GM12873 (cell line): ENCODE measurements around the gene TMEM131.

ENCODE experiments used
- TF ChIP-seq, protein P1 (sequence below): IDR thresholded peaks from 2 replicates; pipeline ENCODE4 v1.5.1; 2012; ENCODE audit warnings: low read depth, mild to moderate bottlenecking, moderate library complexity, low read length, control low read depth; ENCODE audit not compliant: insufficient read depth; ENCODE audit errors: missing control alignments

Gene TMEM131

DNA sequence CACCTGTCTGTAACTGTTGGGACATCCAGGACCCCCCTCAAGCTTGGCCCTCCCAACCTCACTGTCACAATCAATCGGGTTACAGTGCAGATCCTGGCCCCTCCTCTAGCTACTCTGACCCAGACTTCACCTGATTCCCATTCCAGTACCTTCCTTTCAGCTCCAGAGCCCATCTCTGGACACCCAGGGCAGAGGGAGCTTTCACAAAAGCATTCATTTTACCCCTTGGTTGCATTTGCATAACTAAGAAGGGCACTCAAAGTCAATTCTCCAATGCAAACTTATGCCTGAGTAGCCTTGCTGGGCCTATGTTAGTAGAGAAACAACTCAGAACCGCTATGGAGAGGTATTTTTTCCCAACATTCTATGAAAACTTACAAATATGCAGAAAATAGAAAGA, 275.0 kb downstream of the TMEM131 start:
- TF ChIP-seq, protein P1, sequence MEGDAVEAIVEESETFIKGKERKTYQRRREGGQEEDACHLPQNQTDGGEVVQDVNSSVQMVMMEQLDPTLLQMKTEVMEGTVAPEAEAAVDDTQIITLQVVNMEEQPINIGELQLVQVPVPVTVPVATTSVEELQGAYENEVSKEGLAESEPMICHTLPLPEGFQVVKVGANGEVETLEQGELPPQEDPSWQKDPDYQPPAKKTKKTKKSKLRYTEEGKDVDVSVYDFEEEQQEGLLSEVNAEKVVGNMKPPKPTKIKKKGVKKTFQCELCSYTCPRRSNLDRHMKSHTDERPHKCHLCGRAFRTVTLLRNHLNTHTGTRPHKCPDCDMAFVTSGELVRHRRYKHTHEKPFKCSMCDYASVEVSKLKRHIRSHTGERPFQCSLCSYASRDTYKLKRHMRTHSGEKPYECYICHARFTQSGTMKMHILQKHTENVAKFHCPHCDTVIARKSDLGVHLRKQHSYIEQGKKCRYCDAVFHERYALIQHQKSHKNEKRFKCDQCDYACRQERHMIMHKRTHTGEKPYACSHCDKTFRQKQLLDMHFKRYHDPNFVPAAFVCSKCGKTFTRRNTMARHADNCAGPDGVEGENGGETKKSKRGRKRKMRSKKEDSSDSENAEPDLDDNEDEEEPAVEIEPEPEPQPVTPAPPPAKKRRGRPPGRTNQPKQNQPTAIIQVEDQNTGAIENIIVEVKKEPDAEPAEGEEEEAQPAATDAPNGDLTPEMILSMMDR: no peak

DNA sequence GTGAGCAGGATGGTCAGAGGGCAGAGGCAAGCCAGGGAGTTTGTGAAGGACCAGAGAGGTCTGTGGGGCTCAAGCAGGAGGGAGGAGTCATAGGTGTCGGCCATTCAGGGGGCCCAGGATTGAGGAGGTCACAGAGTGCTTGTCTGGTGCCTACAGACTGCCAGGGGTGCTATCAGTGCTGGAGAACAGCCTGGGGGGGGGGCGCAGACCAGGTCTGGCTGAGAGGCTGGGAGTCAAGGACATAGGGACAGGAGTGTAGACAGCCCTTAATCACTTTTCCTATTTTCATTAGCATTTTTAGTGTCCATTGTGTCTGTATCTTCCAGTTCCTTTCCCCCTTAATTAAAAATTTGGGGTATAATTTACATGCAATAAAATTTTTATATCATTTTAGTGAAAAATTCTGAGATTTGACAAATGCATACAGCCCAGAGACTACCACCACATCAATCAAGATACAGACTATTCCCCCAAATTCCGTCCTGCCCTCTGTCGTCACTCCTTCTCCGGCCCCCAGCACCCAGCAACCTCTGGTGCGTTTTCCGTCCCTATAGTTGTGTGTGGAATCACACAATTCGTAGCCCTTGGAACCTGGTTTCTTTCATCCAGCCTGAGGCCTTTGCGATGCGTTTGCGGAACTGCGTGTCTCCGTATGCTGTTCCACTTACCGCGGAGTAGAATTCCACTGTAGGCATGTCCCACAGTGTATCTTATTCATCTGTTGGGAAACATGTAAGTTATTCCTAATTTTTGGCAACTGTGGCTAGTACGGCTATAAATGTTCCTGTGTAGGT, 276.2 kb downstream of the TMEM131 start:
- TF ChIP-seq, protein P1: no peak

DNA sequence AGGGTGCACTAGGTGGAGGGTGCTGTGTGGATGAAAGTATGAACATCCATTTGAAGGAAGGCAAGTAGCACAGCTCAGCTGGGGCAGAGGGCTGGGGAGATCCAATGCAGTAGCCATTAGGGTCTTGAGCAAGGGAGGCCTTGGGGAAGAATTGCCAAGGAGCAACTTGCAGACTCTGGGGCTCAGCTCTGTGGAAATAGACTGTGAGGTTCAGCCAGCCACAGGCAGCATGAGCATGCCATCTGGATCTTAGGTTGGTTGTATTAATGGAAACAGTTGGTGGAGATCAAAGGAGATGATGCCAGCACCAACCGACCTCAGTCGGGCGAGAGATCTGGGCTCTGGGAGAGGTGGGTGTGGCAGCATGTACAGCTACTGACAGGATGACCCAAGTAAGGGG, 276.8 kb downstream of the TMEM131 start:
- TF ChIP-seq, protein P1: no peak

- TF ChIP-seq, protein P1: no peak
Measured at GRCh38 chr2:97718051-97718882, 277.5 kb downstream of the TMEM131 start.

DNA sequence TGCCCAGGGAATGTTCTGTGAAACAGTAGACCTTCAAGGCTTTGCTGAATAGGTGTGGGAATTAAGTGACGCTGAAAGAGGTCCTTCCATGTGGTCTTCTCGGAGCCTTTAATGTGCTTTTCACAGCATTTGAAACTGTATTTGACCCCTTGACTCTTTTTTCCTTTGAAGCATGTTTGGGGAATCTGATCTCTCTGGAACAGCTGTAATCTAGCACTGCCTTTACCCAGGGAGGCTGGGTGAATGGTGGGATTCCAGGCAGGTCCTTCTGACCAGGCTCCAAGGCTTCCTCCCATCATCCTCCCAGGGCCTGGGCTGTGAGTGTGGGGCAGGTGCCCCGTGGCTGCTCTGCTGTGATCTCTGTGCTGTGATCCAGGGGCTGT, 278.1 kb downstream of the TMEM131 start:
- TF ChIP-seq, protein P1: no peak

DNA sequence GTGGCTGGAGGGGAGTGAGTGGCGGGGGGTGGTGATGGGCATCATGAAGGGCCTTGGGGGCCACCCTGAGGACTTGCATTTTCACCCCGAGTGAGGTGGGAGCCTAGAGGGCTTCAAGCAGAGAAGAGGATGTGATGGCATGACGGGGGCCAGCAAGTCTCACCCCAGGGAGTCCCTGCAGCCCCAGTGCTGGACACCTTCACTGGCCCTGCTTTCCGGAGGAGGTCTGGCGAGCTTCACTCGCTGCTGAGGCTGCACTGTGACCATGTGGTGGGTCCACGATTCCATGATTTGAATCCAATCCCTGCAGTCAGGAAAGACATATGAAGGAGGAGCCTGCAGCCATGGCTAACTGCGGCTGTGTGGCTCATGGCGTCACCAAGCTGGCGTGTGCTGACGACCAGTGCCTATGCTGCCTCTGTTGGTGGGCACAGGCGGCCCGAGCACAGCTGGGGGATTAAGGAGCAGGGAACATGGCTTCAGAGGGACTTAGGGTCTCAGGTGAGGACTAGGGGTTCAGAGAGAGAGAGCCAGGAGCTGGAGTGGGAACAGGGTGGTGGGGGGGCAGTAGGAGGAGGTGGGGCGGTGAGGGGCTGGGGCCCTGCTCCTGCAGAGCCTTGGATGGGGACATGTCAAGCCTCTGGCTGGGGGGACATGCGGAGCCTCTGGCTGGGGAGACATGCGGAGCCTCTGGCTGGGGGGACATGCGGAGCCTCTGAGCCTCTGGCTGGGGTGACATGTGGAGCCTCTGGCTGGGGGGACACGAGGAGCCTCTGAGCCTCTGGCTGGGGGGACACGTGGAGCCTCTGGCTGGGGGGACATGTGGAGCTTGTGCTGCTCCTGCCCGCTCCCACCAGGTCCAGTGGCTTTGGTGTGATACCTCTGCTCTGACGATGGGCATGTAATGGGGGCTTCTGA, 278.8 kb downstream of the TMEM131 start:
- TF ChIP-seq, protein P1: no peak
